ENCODE data around the gene SPINK6.
A peak's percentile ranks its signal among the peaks of the same experiment; 100 is the strongest.

SPINK6 gene, protein sequence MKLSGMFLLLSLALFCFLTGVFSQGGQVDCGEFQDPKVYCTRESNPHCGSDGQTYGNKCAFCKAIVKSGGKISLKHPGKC

DNA sequence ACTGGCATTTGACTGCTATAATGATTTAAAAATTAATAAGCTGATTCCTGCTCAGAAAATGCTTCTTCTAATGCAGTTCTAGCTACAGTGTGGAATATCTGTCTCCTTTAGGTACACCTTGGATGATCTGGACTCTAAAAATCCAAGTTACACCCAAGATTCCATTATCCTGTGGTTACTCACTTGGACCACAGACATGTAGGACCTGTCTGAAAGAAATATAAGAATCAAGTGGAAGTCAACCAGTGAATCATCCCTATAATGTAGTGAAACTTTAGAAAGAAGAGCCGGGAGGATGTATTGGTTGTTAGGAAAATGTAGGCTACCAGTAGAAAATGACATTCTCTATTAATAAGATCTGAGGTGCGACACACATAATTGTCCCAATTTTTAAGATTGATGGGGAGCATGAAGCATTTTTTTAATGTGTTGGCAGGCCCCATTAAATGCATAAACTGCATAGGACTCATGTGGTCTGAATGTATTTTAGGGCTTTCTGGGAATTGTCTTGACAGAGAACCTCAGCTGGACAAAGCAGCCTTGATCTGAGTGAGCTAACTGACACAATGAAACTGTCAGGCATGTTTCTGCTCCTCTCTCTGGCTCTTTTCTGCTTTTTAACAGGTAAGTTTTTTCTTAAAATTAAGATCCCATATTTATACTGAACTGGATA lies at the start of gene SPINK6:
Gene SPINK6 (plus strand): TSS at position 512 of the 673 bp plus-strand sequence. CDS start 55 bp downstream, at position 567.
- no peak for DNase-seq

DNA sequence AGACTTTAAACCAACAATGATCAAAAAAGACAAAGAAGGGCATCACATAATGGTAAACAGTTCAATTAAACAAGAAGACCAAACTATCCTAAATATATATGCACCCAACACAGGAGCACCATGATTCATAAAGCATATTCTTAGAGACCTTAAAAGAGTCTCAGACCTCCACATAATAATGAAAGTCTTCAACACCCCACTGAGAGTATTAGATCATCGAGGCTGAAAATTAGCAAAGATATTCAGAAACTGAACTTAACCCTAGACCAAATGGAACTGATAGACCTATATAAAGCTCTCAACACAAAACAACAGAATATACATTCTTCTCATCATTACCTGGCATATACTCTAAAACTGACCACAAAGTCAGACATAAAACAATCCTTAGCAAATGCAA lies 46.2 kb upstream of the SPINK6 start:
- no peak for DNase-seq

GRCh38 chr5:148162038-148162437 lies 40.8 kb upstream of the SPINK6 start:
- DNase-seq, result no peak

DNA sequence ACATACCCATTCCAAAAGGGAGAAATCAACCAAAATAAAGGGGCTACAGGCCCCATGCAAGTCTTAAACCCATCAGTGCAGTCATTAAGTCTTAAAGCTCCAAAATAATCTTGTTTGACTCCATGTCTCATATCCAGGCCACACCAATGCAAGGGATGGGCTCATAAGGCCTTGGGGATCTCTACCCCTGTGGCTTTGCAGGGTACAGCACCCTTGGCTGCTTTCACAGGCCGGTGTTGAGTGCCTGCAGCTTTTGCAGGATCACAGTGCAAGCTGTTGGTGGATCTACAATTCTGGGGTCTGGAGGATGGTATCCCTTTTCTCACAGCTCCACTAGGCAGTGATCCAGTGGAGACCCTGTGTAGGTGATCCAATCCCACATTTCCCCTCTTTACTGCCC lies 39.5 kb upstream of the SPINK6 start:
- no peak for DNase-seq

DNA sequence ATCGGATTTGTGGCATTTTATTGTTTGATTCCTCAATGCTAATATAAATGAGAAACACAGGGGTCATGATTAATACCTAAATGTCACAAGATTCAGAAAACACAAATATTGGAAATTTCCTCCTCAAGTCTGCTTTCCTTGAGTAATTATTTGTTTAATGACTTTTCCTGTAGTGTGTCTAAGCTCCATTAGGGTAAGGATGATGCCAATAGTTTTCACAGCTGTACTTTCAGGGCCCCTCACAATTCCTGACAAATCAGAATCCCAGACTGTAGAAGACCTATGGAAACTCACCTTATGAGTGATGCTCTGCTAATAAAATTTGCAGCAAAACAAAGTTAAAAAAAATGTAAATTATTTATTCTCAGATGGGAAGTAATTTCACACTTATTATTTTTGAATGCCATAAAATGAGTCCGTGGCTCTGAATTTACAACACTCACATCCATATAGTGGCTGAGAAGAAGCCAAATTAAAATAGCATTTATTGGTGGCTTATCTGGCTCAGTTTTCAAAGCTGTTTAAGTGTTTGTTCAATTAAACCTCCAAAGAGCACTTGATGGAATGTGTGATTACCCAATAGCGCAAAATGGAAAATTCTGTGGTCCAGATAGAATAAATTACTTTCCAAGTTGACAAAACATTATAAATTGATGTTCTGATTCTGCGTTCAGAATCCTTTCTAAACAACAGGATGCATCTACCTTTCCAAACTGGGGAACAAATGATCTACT lies 36.1 kb upstream of the SPINK6 start:
- no peak for DNase-seq

- DNase-seq, result no peak
Observed at GRCh38 chr5:148168246-148168645, 34.6 kb upstream of the SPINK6 start, which contains the start of gene SPINK14. Gene SPINK14 (plus strand): TSS chr5:148168546. CDS start chr5:148169733, 1,187 bp downstream.

- no peak for DNase-seq
Observed at GRCh38 chr5:148172377-148172776, 30.5 kb upstream of the SPINK6 start.

DNA sequence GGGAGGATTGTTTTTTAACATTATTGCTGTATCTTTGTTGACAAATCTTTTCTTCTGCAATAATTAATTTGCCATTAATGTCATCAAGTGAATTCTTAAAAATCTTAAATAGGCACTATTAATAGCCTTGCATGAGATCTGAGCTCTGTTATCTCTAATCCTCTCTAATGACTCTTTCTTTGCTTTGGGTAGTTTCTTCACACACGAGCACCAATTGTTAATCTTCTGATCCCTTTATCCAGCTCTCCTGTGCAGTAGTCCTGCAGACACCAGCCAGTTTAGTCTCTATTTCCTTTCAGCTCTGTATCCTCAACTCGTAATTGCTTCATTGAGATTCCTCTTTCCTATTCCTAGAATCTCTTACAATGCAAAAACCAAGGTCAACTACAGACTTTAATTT lies 26.4 kb upstream of the SPINK6 start:
- no peak for DNase-seq

DNA sequence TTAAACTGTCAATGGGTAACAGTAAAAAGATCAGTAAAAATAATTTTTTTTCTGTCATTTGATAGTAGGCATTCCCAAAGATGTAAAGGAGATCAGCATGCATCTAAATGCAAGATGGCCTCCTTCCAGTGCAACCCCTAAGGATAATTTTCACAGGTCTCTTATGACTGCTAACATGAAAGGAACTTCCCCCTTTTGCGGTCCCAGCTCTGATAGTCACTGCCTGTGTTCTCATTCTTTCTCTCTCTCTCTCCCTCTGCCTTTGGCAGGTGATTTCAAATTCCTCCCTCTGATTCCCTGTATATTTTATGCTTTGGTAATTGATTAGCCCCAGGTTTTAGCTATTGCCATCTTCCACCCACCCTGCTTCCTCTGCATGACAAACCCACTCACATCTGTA lies 25.6 kb upstream of the SPINK6 start:
- no peak for DNase-seq

DNA sequence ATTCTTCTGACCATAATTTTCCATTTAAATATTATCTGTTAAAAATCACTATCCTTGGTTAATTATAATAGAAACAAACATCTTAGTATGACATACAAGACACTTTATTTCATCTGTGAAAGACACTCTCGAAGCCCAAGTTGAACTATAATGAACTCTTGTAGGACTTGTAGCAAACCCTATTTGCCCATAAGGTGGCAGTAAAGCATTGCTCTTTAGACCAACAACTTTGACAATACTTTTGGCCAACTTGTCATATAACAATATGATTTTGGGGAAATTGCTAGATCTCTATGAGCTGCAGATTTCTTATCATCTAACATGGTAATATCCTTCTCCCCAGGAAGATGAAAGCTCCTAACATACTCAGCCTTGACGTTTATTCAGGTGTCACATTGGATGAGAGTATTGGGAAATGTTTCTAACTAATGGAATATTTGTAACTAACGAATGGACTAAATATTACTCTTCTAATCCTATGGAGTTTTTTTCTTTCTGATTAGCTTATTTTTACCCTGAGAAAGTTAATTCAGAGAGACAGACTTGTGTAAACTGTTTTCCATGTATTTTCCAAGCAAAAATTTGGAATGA lies 23.5 kb upstream of the SPINK6 start:
- DNase-seq, result peak; percentile 47

- DNase-seq, result no peak
Observed at GRCh38 chr5:148186248-148187003, 16.4 kb upstream of the SPINK6 start.

DNA sequence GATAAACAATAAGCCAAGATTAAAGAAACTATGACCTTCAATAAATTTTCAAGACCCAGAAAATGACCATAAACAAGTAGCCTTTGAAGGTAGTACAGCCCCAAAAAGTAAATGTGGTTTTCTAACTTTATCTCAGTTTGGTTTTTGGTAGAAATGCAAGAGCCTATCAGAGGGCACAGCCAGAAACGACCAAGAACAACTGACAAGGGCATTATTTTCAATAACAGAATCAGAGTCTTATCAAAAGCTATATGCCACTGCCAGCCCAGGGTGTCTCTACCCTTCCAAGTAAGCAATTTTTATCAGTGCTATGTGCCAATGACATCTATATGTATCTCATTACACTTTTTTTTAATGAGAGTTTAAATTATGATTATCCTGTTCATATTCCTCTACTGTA lies 11.8 kb upstream of the SPINK6 start:
- no peak for DNase-seq

DNA sequence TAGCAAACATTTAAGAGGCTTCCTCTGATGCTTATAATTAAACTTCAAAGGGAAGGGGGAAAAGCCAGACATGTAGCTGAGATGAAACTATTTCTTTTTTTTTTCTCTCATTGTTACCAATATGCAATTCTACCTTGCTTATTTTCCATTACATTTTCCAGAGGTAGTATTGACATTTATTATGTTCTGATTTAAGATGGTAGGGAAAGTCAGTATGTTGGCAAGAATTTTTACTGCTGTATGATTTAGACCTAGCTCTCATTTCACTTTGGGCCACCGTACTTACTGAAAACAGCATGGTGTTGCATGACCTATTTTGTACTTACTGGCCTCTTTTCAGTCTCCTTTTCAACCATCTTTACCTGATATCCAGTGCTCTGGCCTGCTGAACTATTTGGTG lies 9.6 kb upstream of the SPINK6 start:
- no peak for DNase-seq

DNA sequence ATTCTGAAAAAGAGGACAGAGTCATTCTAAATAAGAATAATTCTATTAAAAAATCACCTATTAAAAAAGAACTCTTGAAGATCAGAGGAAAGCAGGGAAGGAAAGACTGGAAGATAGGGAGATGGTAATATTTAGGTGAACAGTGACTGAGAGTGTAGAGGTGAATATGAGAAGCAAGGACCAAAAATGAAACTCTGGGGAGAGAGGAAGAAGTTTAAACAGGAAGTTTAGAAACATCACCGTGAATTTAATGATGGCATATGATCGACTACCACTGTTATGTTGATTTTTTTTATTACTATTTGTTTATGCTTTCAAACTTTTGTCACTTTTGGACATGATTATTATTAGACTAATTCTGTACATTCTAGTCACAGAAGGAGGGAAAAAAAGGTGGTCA lies 1.7 kb upstream of the SPINK6 start:
- no peak for DNase-seq

DNA sequence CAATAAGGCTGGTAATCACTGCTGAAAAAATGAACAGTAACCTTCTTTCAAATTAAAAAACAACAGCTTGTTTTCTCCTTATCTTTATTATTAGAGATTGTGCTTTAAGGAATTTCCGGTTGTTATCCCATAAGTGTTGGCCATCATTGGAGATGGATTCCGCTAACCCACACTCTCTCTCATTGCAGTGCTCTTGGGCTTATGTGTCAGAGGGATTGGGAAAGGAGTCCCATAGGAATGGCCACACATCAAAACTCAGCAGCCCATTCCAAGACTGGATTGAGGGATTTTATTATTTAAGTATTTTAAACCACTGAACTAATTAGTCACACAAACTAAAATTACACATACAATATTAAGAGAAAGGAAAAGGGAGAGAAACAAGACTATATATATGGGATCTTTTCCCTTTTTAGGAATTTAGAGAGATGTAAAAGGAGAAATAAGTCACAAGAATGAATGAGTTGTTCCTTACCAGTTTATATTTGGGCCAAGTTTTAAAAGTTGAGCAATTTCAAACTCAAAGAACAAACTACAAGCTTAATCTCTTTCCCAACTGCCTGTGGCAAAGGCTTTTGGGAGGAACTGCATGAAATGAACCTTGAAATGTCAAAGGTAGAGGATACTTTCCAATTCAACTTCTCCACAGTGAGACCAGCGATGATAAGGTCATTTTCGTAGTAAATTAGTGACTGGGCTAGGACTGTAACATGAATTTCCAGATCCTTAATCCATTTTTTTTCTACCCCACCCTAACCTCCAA lies 2.4 kb downstream of the SPINK6 start:
- DNase-seq, result no peak

DNA sequence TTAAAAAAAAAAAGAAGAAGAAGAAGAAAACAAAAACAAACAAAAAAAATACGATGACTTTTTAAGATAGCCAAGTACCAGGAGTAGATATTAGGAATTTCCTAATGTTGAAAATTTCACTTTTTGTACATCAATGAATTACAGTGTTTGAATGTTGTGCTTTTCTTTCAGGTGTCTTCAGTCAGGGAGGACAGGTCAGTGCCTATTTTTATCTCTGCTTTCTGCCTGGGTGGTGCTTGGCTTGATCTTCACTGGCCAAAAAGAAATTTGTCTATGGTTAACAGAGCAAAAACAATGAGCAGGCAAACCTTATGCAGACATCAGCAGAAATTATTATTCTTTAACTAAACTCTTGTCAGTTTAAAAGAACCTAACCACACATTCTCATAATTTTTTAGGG lies 3.0 kb downstream of the SPINK6 start:
- DNase-seq, result no peak

- DNase-seq, result no peak
Observed at GRCh38 chr5:148206620-148207019, 3.8 kb downstream of the SPINK6 start.

DNA sequence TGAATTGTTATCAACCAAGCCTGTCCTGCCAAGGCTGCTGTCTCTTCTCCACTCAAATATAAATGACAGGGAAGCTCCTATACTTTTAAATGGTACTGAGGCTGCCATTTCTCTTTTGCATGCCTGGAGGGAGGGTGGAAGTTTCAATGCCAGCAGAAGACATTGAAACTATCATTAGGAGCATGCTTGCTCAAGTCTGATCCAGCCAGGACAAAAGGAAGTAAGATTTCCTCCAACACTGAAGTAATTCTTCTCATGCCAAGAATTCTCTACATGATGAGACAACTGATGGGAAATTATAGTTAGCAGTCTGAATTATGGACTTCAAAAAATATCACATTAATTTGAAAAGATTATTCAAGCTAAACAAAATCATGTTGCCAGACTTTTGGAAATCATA lies 5.4 kb downstream of the SPINK6 start:
- DNase-seq, result no peak

DNA sequence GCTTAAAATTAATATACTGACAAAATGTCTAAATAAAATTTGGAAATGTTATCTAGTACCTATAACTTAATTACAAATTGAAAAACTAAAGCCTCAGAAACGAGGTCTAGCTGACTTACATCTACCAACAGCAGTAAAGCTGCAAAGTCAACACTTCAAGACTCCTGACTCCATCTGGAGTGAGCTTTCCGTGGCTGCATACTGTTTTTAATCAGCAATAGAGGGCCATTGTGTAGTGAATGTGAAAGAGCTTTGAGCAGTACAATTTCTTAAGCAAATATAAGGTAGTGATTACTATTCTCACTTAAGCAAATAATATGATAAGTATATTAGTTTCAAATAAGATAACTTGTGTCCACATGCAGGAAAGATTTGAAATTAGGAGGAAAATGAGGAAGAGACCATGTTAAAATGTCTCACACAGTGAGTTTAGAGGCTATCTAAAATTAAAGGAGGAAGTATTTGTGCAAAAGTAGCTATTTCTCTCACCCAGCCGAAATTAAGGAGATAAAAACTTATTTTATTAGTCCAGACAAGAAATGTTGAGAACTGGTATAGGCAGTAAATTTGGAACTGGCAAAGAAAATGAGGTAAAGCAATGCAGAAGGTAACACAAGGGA lies 6.4 kb downstream of the SPINK6 start:
- DNase-seq, result no peak

DNA sequence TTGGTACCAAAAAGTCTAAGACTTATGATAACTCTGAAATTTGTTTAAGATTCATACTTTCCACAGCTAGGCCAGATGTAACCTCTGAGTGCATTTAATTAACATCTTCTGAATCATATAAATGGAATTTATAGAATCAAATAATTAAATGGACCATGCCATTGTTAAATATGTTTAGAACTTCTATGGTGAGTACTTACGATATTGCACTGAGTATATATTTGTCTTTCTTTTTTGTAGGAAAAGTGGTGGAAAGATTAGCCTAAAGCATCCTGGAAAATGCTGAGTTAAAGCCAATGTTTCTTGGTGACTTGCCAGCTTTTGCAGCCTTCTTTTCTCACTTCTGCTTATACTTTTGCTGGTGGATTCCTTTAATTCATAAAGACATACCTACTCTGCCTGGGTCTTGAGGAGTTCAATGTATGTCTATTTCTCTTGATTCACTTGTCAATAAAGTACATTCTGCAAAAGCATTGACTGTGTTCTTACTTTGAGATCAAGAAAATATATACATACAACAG lies 11.9 kb downstream of the SPINK6 start:
- DNase-seq, result no peak

- no peak for DNase-seq
Observed at GRCh38 chr5:148221508-148221907, 18.7 kb downstream of the SPINK6 start.

Measured in NCI-H1105 treated with DMSO at 0.1 percent for 48 hours (cell line).